GM12801 (cell line): ENCODE measurements around the gene NME2.

ENCODE experiments used
- TF ChIP-seq, protein P1 (sequence below): IDR thresholded peaks from one replicate; pipeline ENCODE4 v1.5.1; 2011; ENCODE audit warnings: control low read depth; ENCODE audit not compliant: insufficient read length; ENCODE audit errors: extremely low read depth

NME2 gene

GRCh38 chr17:51124640-51125503 lies 41.3 kb upstream of the NME2 start:
- TF ChIP-seq, protein P1, sequence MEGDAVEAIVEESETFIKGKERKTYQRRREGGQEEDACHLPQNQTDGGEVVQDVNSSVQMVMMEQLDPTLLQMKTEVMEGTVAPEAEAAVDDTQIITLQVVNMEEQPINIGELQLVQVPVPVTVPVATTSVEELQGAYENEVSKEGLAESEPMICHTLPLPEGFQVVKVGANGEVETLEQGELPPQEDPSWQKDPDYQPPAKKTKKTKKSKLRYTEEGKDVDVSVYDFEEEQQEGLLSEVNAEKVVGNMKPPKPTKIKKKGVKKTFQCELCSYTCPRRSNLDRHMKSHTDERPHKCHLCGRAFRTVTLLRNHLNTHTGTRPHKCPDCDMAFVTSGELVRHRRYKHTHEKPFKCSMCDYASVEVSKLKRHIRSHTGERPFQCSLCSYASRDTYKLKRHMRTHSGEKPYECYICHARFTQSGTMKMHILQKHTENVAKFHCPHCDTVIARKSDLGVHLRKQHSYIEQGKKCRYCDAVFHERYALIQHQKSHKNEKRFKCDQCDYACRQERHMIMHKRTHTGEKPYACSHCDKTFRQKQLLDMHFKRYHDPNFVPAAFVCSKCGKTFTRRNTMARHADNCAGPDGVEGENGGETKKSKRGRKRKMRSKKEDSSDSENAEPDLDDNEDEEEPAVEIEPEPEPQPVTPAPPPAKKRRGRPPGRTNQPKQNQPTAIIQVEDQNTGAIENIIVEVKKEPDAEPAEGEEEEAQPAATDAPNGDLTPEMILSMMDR, result no peak

GRCh38 chr17:51128076-51128475 lies 38.1 kb upstream of the NME2 start:
- TF ChIP-seq, protein P1, result no peak

DNA sequence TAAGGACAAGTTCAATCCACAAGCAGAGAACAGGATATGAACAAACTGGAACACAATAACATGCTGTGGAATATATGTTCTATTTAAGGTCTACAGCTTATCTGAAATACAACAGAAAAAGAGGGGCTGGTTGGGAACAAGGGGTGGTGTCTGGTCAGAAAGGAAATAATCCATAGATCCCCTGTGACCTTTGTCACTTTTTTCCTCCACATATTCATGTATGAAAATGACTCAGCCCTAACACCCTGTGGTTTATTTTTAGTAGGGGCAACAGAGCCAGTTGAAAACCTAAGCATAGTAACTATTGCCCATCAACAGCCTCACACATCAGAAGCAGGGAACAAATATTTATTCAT lies 33.3 kb upstream of the NME2 start:
- TF ChIP-seq, protein P1, result no peak

DNA sequence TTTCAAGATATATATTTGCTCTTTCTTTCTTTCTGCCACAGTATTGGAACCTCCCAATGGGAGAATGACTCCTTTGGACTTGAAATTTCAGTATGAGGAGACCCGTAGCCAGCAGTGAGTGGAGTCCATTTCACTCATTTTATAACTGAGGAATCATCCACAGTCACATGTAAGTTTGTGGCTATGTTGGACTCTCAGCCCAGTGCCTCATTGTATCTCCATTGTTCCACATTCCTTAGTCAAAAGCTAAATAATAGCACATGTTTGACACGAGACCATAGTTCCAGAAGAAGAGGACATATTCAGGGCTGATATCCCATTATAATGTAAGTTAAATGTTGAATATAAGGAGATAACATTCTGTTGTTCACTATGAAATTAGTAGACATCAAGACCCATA lies 32.8 kb upstream of the NME2 start:
- TF ChIP-seq, protein P1, result no peak

DNA sequence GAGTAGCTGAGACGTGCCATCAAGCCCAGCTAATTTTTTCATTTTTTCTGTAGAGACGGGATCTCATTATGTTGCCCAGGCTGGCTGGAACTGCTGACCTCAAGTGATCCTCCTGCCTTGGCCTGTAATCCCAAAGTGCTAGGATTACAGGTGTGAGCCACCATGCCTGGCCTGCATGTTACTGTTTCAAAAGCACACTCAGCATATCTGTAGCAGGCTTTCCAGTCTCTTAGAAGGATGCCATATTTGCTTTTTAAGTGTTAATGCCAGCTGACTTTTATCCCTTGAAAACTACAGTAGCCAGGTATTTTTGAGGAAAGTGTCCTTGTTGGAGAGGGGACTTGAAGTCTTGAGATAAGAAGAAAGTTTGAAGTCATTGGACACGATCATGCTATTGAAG lies 30.3 kb upstream of the NME2 start:
- TF ChIP-seq, protein P1, result no peak

- TF ChIP-seq, protein P1, result no peak
Measured at GRCh38 chr17:51142597-51142996, 23.6 kb upstream of the NME2 start.

DNA sequence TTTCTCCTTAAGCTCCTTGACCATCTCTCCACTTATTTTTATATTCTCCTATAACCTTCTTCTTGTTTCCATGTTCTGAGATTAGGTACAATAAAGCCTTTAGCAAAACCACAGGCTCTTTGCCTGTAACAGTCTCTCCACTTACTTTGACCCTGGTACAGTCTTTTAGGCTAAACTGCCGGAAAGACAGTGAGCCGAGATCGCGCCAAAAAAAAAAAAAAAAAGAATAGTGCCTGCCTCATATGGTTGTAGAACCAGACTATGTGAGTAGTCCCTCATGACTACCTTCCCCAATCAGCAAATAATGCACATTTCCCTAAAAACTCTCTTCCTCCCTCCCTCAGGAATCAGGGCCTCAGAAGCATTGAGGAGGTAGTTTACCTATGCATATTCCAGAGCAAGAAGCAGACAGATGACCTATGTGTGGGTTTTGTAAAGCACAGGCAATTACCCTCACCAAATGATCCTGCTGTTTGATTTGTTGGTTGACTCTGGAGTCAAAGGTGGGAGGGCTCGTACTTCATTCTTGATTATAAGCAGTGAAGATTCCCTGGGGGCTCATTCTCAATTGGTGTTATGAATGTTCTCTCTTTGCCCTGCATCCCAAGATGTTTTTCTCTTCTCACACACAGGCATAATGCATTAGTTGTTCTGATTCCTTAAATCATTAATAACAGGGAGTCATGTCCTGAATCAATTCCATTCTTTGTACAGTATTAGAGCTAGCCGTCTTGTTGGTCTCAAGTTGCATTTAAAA lies 21.8 kb upstream of the NME2 start:
- TF ChIP-seq, protein P1, result no peak
